ENCODE measurements around the gene ANO8.

DNA sequence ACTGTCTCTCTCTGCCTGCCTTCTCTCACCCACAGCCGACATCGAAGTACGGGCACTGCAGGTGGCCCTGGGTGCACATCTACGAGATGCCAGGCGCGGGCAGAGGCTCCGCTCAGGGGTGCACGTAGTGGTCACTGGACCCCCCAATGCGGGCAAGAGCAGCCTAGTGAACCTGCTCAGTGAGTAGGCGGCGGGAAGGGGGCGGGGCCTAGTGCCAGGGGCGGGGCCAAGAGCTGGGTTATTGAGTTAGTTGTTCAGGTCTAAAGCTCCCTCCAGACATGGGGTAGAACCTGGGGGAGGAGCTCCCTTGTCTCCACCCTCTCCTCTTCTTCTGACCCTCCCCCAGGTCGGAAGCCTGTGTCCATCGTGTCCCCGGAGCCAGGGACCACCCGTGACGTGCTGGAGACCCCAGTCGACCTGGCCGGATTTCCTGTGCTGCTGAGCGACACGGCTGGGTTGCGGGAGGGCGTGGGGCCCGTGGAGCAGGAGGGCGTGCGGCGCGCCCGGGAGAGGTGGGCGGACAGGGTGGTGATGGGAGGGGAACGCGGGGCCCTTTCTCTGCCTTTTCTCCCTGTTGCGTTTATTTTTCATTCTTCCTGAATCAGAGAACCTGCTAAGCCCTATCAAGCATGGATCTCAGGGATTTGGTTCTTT is 4.6 kb upstream of the ANO8 start:
- TF ChIP-seq, protein P1, sequence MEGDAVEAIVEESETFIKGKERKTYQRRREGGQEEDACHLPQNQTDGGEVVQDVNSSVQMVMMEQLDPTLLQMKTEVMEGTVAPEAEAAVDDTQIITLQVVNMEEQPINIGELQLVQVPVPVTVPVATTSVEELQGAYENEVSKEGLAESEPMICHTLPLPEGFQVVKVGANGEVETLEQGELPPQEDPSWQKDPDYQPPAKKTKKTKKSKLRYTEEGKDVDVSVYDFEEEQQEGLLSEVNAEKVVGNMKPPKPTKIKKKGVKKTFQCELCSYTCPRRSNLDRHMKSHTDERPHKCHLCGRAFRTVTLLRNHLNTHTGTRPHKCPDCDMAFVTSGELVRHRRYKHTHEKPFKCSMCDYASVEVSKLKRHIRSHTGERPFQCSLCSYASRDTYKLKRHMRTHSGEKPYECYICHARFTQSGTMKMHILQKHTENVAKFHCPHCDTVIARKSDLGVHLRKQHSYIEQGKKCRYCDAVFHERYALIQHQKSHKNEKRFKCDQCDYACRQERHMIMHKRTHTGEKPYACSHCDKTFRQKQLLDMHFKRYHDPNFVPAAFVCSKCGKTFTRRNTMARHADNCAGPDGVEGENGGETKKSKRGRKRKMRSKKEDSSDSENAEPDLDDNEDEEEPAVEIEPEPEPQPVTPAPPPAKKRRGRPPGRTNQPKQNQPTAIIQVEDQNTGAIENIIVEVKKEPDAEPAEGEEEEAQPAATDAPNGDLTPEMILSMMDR (conservative IDR thresholded peaks at IDR 0.05; ENCODE audit: low read depth, low read length) = no peak
- no peak for TF ChIP-seq EZH2phosphoT487 (IDR thresholded peaks at IDR 0.05; ENCODE audit: borderline replicate concordance, low read length)
